ENCODE results near the gene POLR3A.

Gene POLR3A

GRCh38 chr10:77974396-77975074 is 54.8 kb downstream of the POLR3A start:
- peak; percentile 7 for DNase-seq

DNA sequence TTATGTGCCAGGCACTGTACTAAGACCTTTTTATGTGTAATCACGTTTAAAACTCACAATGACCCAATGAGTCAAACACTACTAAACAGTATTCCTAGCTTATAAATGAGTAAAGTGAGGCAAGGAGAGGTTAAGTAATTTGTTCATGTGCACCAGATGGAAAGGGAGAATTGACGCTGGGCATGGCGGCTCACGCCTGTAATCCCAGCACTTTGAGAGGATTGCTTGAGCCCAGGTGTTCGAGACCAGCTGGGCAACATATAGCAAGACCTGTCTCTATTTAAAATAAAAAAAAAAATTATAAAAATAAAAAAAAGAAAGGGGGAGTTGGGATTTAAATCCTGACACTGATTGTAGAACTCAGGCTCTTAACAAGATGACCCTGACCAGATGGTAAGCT is 56.0 kb downstream of the POLR3A start:
- DNase-seq = no peak

- no peak for DNase-seq
These were observed 57.2 kb downstream of the POLR3A start for GRCh38 chr10:77972148-77972547.

DNA sequence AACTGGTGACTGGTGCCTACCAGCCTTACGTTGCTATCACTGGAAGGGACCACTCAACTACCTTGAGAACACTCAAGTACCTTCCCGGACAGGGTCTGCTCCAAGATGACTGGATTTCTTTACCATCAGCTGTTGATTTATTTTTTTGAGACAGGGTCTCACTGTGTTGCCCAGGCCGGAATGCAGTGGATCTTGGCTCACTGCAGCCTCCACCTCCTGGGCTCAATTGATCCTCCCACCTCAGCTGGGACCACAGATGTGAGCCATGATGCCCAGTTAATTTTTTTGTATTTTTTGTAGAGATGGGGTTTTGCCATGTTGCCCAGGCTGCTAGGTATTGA is 57.5 kb downstream of the POLR3A start:
- no peak for DNase-seq

GRCh38 chr10:77970869-77971803 is 58.2 kb downstream of the POLR3A start:
- no peak for DNase-seq

- no peak for DNase-seq
These were observed 60.2 kb downstream of the POLR3A start for GRCh38 chr10:77969114-77969513.

DNA sequence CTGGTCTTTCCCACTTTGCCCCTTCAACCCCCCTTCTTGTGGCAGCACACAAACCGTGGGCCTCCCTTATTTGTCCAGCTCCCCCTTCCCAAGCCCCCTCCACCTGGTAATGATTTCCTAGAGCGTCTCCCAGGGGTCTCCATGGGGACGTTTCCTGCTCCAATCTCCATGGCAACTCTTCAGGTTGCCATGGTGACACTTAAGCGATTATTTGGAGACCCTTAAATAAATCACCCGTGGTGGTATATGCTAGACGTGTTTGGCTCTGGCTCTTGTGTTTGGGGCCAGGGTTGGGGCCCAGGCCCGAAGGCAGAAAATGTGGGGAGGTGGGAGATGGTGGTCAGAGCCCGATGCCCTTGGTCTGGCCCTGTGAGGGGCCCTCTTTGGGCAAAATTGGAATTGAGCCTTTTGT is 61.7 kb downstream of the POLR3A start:
- no peak for DNase-seq

- peak; percentile 48 for DNase-seq
These were observed 64.0 kb downstream of the POLR3A start for GRCh38 chr10:77965294-77965693.

DNA sequence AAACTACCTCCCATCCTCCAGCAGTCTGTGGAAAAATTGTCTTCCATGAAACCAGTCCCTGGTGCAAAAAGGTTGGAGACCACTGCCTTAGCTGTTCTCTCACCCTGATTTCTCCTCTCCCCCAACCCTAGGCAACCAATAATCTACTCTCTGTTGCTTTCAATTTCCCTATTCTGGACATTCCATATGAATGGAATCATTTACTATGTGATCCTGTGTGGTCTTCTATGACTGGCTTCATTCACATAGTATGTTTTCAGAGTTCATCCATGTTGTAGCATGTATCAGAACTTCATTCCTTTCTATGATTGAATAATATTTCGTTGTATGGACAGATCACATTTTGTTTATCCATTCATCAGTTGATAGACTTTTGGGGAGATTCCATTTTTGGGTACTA is 64.5 kb downstream of the POLR3A start:
- DNase-seq = no peak

DNA sequence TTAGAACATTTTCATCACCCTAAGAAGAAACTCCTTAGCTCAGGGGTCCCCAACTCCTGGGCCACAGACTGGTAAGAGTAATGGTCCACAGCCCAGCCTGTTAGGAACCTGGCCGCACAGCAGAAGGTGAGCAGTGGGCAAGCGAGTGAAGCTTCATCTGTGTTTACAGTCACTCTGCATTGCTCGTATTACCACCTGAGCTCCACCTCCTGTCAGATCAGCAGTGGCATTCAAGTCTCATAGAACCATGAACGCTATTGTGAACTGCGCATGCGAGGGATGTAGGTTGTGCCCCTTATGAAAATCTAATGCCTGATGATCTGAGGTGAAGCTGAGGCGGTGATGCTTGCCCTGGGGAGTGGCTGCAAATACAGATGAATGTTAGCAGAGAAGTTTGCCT is 65.4 kb downstream of the POLR3A start:
- DNase-seq = no peak

DNA sequence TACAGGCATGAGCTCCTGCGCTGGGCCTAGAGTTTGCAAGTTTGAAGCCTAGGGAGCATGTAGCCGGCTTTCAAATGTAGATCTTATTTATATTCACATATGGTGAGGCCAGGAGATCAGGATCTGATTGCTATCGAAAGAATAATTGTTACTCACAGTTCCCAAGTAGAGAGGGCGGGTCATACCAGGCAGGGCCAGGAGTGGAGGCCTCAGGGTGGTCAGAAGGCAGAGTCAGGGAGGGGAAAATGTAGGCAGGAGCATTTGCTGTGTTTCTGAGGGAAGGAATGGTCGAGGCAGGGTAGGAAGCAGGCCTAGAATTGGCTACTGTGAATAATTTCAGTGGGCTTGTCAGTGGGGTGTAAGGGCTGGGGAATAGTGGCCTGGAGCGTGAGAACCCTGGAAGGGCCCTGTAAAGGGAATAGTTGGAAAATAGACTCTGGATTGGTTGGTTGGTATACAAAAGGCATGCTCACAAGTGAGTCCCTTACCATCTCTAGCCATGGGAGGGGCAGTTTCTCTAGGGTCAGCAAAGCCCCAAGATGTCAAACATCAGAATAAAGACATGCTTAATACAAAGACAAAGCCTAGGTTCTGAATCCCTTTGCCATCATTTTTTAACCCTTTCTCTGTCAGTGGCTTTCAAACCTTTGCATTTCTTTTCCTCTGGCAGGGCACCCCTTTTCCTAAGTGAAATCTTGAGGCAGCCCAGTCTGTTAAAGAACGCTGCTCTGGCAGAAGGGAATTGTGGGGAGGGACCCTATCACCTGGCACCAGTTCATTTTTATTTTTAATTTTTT is 66.8 kb downstream of the POLR3A start:
- DNase-seq = no peak

- no peak for DNase-seq
These were observed 67.6 kb downstream of the POLR3A start for GRCh38 chr10:77961668-77962067.

DNA sequence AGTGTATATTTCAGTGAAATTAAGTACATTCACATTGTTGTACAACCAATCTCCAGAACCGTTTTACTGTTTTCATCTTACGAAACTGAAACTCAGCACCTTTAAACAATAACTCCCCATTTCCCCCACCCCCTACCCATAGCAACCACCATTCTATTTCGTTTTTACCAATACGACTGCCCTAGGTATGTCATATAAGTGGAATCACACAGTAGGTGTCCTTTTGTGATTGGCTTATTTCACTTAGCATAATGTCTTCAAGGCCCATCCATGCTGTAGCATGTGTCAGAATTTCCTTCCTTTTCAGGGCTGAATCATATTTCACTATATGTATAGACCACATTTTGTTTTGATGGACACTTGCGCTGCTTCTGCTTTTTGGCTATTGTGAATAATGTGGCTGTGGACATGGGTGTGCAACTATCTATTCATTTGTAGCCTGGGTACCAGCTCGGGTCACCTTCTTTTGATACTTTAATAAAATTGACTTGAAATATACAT is 68.4 kb downstream of the POLR3A start:
- DNase-seq = no peak

GRCh38 chr10:77959887-77960455 is 69.3 kb downstream of the POLR3A start:
- DNase-seq = no peak

- DNase-seq = no peak
These were observed 69.9 kb downstream of the POLR3A start for GRCh38 chr10:77959384-77959783.

DNA sequence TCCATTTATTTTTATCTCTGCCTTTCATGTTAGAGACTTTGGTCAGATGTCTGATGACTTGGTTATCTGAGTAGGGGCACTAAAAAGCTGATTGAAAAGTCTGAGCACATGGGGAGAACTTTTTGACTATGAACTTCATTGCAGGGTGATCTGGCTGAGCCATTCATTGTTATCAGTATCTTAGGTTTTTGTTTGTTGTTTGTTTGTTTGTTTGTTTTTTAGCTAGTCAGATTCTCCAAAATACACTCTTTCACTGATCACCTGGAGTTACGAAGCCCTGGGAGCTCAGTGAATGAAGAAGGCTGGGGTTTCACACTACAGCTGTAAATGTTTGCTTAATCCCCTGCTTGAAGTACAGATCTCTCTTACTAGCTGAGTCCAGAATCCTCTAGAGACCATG is 74.2 kb downstream of the POLR3A start:
- DNase-seq = no peak

DNA sequence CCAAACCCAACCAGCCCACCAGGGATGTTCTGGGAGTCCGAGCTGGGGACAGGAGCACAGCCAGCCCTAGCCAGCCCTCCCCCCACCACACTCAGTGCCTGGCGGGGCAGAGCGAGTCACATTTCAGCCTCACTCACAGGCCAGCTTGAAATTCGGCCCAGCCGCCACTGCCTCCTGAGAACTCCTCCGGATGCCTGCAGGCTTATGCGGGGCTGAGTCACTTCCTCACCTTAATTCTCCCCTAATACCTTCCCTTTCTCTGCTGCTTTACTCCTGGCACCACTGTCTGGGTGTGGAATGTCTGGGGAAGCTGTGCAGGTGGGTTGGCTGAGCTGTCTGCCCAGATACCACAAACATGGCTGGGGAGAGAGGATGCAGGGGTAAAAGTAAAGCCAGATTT is 80.1 kb downstream of the POLR3A start:
- no peak for DNase-seq

GRCh38 chr10:77946084-77946483 is 83.2 kb downstream of the POLR3A start:
- DNase-seq = no peak

- DNase-seq = no peak
These were observed 84.8 kb downstream of the POLR3A start for GRCh38 chr10:77944519-77944918.

- DNase-seq = no peak
These were observed 86.0 kb downstream of the POLR3A start for GRCh38 chr10:77943121-77943901.

DNA sequence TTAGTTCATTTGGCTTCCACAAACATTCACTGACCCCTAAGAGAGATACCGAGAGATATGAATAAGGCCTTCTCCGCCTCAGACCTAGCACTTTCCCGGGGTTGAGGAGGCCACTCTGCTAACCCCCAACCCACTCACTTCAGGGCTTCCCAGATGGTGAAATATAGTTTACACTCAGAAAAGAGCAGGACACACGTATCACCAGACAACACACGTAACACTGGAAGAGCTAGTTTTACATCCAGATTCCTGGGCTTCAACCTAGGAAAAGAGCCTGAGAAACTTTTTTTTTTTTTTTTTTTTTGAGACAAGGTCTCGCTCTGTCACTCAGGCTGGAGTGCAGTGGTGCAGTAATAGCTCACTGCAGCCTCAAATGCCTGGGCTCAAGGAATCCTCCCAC is 87.5 kb downstream of the POLR3A start:
- no peak for DNase-seq

- no peak for DNase-seq
These were observed 88.7 kb downstream of the POLR3A start for GRCh38 chr10:77940627-77941026.
